ENCODE results near the gene SPEG.

- TF ChIP-seq RAD21 (IDR thresholded peaks at IDR 0.05; ENCODE audit: low read depth) (no peak), REST (IDR thresholded peaks at IDR 0.05; ENCODE audit: low read depth) (no peak), YY1 (IDR thresholded peaks at IDR 0.05; ENCODE audit: low read depth) (no peak), EP300 (IDR thresholded peaks at IDR 0.05; ENCODE audit: borderline replicate concordance) (no peak), TAF1 (IDR thresholded peaks at IDR 0.05; ENCODE audit: low read depth) (no peak), CEBPB (IDR thresholded peaks at IDR 0.05) (no peak)
- TF ChIP-seq, protein P1, sequence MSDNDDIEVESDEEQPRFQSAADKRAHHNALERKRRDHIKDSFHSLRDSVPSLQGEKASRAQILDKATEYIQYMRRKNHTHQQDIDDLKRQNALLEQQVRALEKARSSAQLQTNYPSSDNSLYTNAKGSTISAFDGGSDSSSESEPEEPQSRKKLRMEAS (IDR thresholded peaks at IDR 0.05), result no peak
Measured at GRCh38 chr2:219508971-219509779, 74.5 kb downstream of the SPEG start.
